ENCODE data around the gene CASP8. TPM values are rescaled to one million over a fixed set of nuclear protein-coding genes. Genes with fewer than 3 reads are reported as not detected.

Gene CASP8
- total and polyA plus RNA-seq, 9 of the 15 experiments (the other 6 are each of a cell fraction or from before 2014, with no cell fraction given) = 10.2 to 31.4 (median 19.4) TPM

DNA sequence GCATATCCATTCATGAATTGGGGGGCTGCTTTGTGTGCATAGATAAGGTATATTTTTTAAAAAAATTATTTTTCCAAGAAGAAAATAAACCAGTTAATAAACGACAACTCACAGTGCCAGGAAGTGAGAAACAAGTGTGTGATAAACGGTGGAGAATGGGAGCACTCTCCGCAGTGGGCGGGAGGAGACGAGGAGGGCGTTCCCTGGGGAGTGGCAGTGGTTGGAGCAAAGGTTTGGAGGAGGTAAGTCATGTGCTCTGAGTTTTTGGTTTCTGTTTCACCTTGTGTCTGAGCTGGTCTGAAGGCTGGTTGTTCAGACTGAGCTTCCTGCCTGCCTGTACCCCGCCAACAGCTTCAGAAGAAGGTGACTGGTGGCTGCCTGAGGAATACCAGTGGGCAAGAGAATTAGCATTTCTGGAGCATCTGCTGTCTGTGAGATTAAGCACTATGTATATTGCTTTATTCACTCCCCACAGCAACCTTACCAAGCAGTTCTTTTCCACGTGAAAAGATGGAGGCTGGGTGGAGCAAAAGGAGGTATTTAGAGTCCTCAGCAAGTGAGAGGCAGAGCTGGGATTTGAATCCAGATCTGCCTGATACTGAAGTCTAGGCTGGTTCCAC is 27.0 kb upstream of the CASP8 start:
- Histone ChIP-seq H3K9me1 (ENCODE audit: control insufficient read depth, insufficient read depth, low read length) (no peaks in the 10 kb centered on the region), H3K36me3 (ENCODE audit: control insufficient read depth, insufficient read depth, low read length) (peaks cover 11% of the 10 kb centered on the region; the same call in 2 of the 3 replicates), H3K27me3 (ENCODE audit: control insufficient read depth in 2 of 2, insufficient read depth in 2 of 2, low read length in 2 of 2) (no peaks in the 10 kb centered on the region), H3K4me1 (replicated peaks in 1 of 2; ENCODE audit: control insufficient read depth in 2 of 2, insufficient read depth in 2 of 2, low read length in 2 of 2) (peaks cover 4 to 10% of the 10 kb centered on the region in 2 experiments; a peak in 3 of 5 replicates), H3K79me2 (ENCODE audit: control insufficient read depth, insufficient read depth, low read length) (peaks cover 43% of the 10 kb centered on the region), H4K20me1 (replicated peaks; ENCODE audit: control insufficient read depth, insufficient read depth, low read length) (no peaks in the 10 kb centered on the region), H3K9me3 (replicated peaks; ENCODE audit: control insufficient read depth, insufficient read depth, low read depth, low read length) (no peaks in the 10 kb centered on the region), H3K9ac (ENCODE audit: insufficient read depth in 1 of 2, low read depth in 2 of 2, low read length in 2 of 2) (peak overlapping the region; percentile 76 to 93; a peak in 3 of 4 replicates), H3K4me2 (ENCODE audit: insufficient read depth, low read length) (peak overlapping the region; percentile 87), H3K4me3 (peak overlapping the region; percentile 62), H3K27ac (ENCODE audit: extremely low read depth, low read depth, low read length) (peak overlapping the region; percentile 80), H2AFZ (ENCODE audit: low read depth, low read length) (peak overlapping the region; percentile 93)
- 1% methylated on average over 8 of the region's 8 CpGs for WGBS (ENCODE audit: insufficient coverage, low coverage, missing lambda C conversion rate)
- BruUV-seq (replicated peaks) = no TSS peak
- DNase-seq (ENCODE audit: extremely low read depth in 1 of 4, low spot score in 3 of 4) = peak; percentile 73 to 92 (median 78)
- intact Hi-C loops (cut with micrococcal nuclease) = loop anchor here (5.0 kb wide), 2 partner anchors 161 to 521 kb away; partner anchors contain the start of genes HYCC2 and NDUFB3
- POLR2A ChIA-PET = interaction anchor here (0.6 to 3.1 kb wide), 12 partner anchors 9 to 466 kb away, joined by 3 to 24 read pairs (median 4); partner anchors contain the start of genes CASP10 and FLACC1
- CTCF ChIA-PET (ENCODE audit: low intra/inter-chr PET ratio) = interaction anchor here (0.7 to 2.9 kb wide), 4 partner anchors 44 to 332 kb away, joined by 3 to 13 read pairs (median 4); partner anchors contain the start of gene CASP10
- ATAC-seq = peak; percentile 91
- FAIRE-seq = peak; percentile 98
- in situ Hi-C loops (cut with MboI) = loop anchor here (5.0 kb wide), 1 partner anchor 129 kb away; no protein-coding TSS in a partner anchor
- TF ChIP-seq POLR2B (IDR thresholded peaks at IDR 0.05; ENCODE audit: low read depth, partially characterized antibody) (peak; percentile 54), BCOR (IDR thresholded peaks at IDR 0.05) (no peak), POLR3G (IDR thresholded peaks at IDR 0.05; ENCODE audit: extremely low read depth, insufficient read length, insufficient replicate concordance) (no peak), TFAM (CRISPR knock-in tag; conservative IDR thresholded peaks at IDR 0.05) (no peak), ETV6 (IDR thresholded peaks at IDR 0.05; ENCODE audit: borderline replicate concordance in 1 of 2, low read depth in 2 of 2, low read length in 1 of 2) (no peak), ETV6 (CRISPR knock-in tag; IDR thresholded peaks at IDR 0.05; ENCODE audit: borderline replicate concordance) (no peak), FOXK1 (CRISPR knock-in tag; IDR thresholded peaks at IDR 0.05; ENCODE audit: borderline replicate concordance) (0 out of 2 replicates have a peak, but pooled peaks have one; percentile 43), IRF2 (CRISPR knock-in tag; IDR thresholded peaks at IDR 0.05) (no peak), LEF1 (IDR thresholded peaks at IDR 0.05) (no peak), ZNF589 (CRISPR knock-in tag; IDR thresholded peaks at IDR 0.05; ENCODE audit: low read depth) (no peak), KDM5B (IDR thresholded peaks at IDR 0.05; ENCODE audit: insufficient replicate concordance, low read depth, low read length) (peak; percentile 63), CXXC5 (CRISPR knock-in tag; IDR thresholded peaks at IDR 0.05) (peak; percentile 24), JUNB (CRISPR knock-in tag; conservative IDR thresholded peaks at IDR 0.05) (no peak), TBP (optimal IDR thresholded peaks at IDR 0.05; ENCODE audit: low read depth, low read length) (peak; percentile 78), RAD51 (IDR thresholded peaks at IDR 0.05; ENCODE audit: borderline replicate concordance, low read depth) (peak; percentile 72), CREM (IDR thresholded peaks at IDR 0.05; ENCODE audit: low read depth) (0 out of 2 replicates have a peak, but pooled peaks have one; percentile 1), TEAD1 (CRISPR knock-in tag; IDR thresholded peaks at IDR 0.05) (no peak), NBN (IDR thresholded peaks at IDR 0.05; ENCODE audit: low read depth) (no peak), XRCC4 (IDR thresholded peaks at IDR 0.05; ENCODE audit: extremely low read depth, insufficient read depth, insufficient read length) (no peak), ZNF263 (CRISPR knock-in tag; IDR thresholded peaks at IDR 0.05; ENCODE audit: borderline replicate concordance) (peak; percentile 96), EP400 (IDR thresholded peaks at IDR 0.05) (peak; percentile 33), ZNF133 (CRISPR knock-in tag; IDR thresholded peaks at IDR 0.05) (no peak)
- TF ChIP-seq, protein P1, sequence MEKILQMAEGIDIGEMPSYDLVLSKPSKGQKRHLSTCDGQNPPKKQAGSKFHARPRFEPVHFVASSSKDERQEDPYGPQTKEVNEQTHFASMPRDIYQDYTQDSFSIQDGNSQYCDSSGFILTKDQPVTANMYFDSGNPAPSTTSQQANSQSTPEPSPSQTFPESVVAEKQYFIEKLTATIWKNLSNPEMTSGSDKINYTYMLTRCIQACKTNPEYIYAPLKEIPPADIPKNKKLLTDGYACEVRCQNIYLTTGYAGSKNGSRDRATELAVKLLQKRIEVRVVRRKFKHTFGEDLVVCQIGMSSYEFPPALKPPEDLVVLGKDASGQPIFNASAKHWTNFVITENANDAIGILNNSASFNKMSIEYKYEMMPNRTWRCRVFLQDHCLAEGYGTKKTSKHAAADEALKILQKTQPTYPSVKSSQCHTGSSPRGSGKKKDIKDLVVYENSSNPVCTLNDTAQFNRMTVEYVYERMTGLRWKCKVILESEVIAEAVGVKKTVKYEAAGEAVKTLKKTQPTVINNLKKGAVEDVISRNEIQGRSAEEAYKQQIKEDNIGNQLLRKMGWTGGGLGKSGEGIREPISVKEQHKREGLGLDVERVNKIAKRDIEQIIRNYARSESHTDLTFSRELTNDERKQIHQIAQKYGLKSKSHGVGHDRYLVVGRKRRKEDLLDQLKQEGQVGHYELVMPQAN (IDR thresholded peaks at IDR 0.05; ENCODE audit: borderline replicate concordance) = peak; percentile 92
